Smooth muscle cell of the brain vasculature (primary cell): ENCODE data around the gene TMEM132C.

Experiments
- DNase-seq: peaks from one replicate; pipeline ENCODE4 v3.0.0-alpha.2; 2012; ENCODE audit warnings: low read depth, low spot score

Gene TMEM132C

GRCh38 chr12:128415036-128415560 is 148.1 kb downstream of the TMEM132C start:
- no peak for DNase-seq

- DNase-seq, result no peak
These were observed 152.0 kb downstream of the TMEM132C start for GRCh38 chr12:128418944-128419343.

- no peak for DNase-seq
These were observed 153.2 kb downstream of the TMEM132C start for GRCh38 chr12:128420163-128420562.

- DNase-seq, result no peak
These were observed 154.4 kb downstream of the TMEM132C start for GRCh38 chr12:128421375-128421774.

GRCh38 chr12:128423205-128423604 is 156.2 kb downstream of the TMEM132C start:
- DNase-seq, result no peak

- DNase-seq, result no peak
These were observed 158.0 kb downstream of the TMEM132C start for GRCh38 chr12:128424931-128425431.

GRCh38 chr12:128425666-128426331 is 158.8 kb downstream of the TMEM132C start:
- no peak for DNase-seq

GRCh38 chr12:128426511-128426910 is 159.5 kb downstream of the TMEM132C start:
- DNase-seq, result no peak

- DNase-seq, result no peak
These were observed 172.8 kb downstream of the TMEM132C start for GRCh38 chr12:128439796-128440195.

GRCh38 chr12:128442096-128442495 is 175.1 kb downstream of the TMEM132C start:
- no peak for DNase-seq

GRCh38 chr12:128444598-128444997 is 177.6 kb downstream of the TMEM132C start:
- no peak for DNase-seq

GRCh38 chr12:128445415-128446127 is 178.6 kb downstream of the TMEM132C start:
- no peak for DNase-seq

- DNase-seq, result no peak
These were observed 182.3 kb downstream of the TMEM132C start for GRCh38 chr12:128449146-128449894.

GRCh38 chr12:128450810-128451209 is 183.8 kb downstream of the TMEM132C start:
- no peak for DNase-seq

GRCh38 chr12:128455851-128456250 is 188.9 kb downstream of the TMEM132C start:
- DNase-seq, result no peak

GRCh38 chr12:128456922-128457321 is 190.0 kb downstream of the TMEM132C start:
- DNase-seq, result no peak

- DNase-seq, result no peak
These were observed 191.5 kb downstream of the TMEM132C start for GRCh38 chr12:128458301-128458974.

GRCh38 chr12:128459067-128459466 is 192.1 kb downstream of the TMEM132C start:
- DNase-seq, result no peak

GRCh38 chr12:128463881-128464280 is 196.9 kb downstream of the TMEM132C start:
- DNase-seq, result no peak

- DNase-seq, result no peak
These were observed 200.9 kb downstream of the TMEM132C start for GRCh38 chr12:128467882-128468281.

- DNase-seq, result no peak
These were observed 202.0 kb downstream of the TMEM132C start for GRCh38 chr12:128468926-128469325.

- DNase-seq, result no peak
These were observed 204.5 kb downstream of the TMEM132C start for GRCh38 chr12:128471491-128471890.
